Ovary (tissue), 9 donors: ENCODE data around the gene FPR1. TPM values are rescaled to one million over a fixed set of nuclear protein-coding genes. Genes with fewer than 3 reads are reported as not detected.
"Not testable (repeated sequence)": the region's sequence is repeated elsewhere in the genome, so short reads cannot be mapped to it uniquely, and the experiment has no call there.

ENCODE experiments used
- DNase-seq, 5 donors: peaks; one replicate each; pipeline ENCODE4 v3.0.0-alpha.2; 2019 to 2020
- H3K27ac ChIP-seq, 2 donors: fragments of 200-600 bp; one replicate each; pipeline versions ENCODE4 v1.5.1 to v1.8.0; 2019 to 2022
- H3K27me3 ChIP-seq: fragments of 200-600 bp; one replicate; pipeline ENCODE4 v1.8.0; 2022
- H3K36me3 ChIP-seq: fragments of 200-600 bp; sonication (generic); one replicate; pipeline ENCODE4 v1.5.1; 2019
- H3K4me1 ChIP-seq: one replicate; pipeline ENCODE4 v1.8.1; 2013; ENCODE audit warnings: mild to moderate bottlenecking, moderate library complexity; ENCODE audit not compliant: insufficient read depth
- H3K4me3 ChIP-seq: fragments of 200-600 bp; sonication (generic); one replicate; pipeline ENCODE4 v1.5.1; 2017
- H3K9me3 ChIP-seq, 2 donors: fragments of 200-600 bp in 1 of 2; sonication (generic) in 1 of 2; one replicate each; pipeline versions ENCODE4 v1.5.1 to v1.8.1; 2013 to 2019; ENCODE audit warnings: mild to moderate bottlenecking in 1 of 2, moderate library complexity in 1 of 2
- CTCF ChIP-seq, 3 donors: fragments of 450-650 bp in 2 of 3; fragments of 200-600 bp in 1 of 3; IDR thresholded peaks; one replicate each; pipeline versions ENCODE4 v1.5.1 to v1.8.0; 2016 to 2022; ENCODE audit warnings: antibody characterized with exemption in 3 of 3, mild to moderate bottlenecking in 1 of 3
- EP300 ChIP-seq: sonication (generic); formaldehyde crosslinking; IDR thresholded peaks from one replicate; pipeline ENCODE4 v1.6.1; 2017; ENCODE audit warnings: antibody characterized with exemption
- POLR2A ChIP-seq: fragments of 450-650 bp; IDR thresholded peaks from one replicate; pipeline ENCODE4 v1.6.1; 2017; ENCODE audit warnings: antibody characterized with exemption, mild to moderate bottlenecking, moderate library complexity
- WGBS, 3 donors: extraction: QIAGEN DNeasy Blood & Tissue Kit in 1 of 3; methylation state at CpG; one replicate each; pipeline versions ENCODE4 v1.1.5 to v1.1.7; 2013 to 2017; 5-methylcytosine and 5-hydroxymethylcytosine counted together
- intact Hi-C, 4 donors: fragments of 100-400 bp; cut with DNase I; formaldehyde crosslinking; loops; one replicate each; pipeline versions ENCODE4 v1.11.0 to v1.15.1; 2022 to 2023
- polyA plus RNA-seq, 2 donors: library from polyadenylated mRNA; stranded (reverse); fragments of 200-250 nt in 1 of 2; fragments of 350-450 nt in 1 of 2; fragmentation: Illumina TruSeq in 1 of 2; extraction: RNeasy Lipid Tissue Mini Kit (QIAGEN cat#74804) in 1 of 2; gene quantifications; one replicate each; pipeline ENCODE4 v1.2.3, GENCODE V29; 2013 to 2014
- total RNA-seq, 7 donors: library from RNA; depleted of rRNA in 2 of 7; stranded (reverse); fragments of >200 nt in 2 of 7; fragmentation: NEBNext Ultra II Directional in 3 of 7; extraction: Animal tissue kit (Norgen Biotek cat#: 25700) in 3 of 7; gene quantifications; one replicate each; pipeline versions ENCODE4 v1.1.0 to v1.2.4, GENCODE V29; 2016 to 2023
- donor health status: DM: no; HTN: no; CAD: no; lungs with moderate emphysema.
- donor health status: DM: no; HTN: no; CAD: no.
- donor health status: Bipolar disorder and iron deficiency.
- donor health status: DM: yes; HTN: yes; CAD: no.
- donor health status: DM: no; HTN: no; CAD: no.
- donor health status: DM: yes; HTN: yes; CAD: no.

Gene FPR1
- total and polyA plus RNA-seq, 9 donors, result 1.1 to 18.2 (median 3.6) TPM

GRCh38 chr19:51739466-51740213, 12.0 kb downstream of the FPR1 start:
- intact Hi-C loops, result no loop called here
- DNase-seq, result no peak
- WGBS, 3 donors, result 69 to 79% (median 75%) methylated on average over 13 of the region's 13 CpGs
- Histone ChIP-seq H3K4me3 (no peak overlapping the region), H3K27me3 (no peaks in the 10 kb centered on the region), H3K36me3 (no peaks in the 10 kb centered on the region), H3K4me1 (no peaks in the 10 kb centered on the region), H3K9me3 (no peaks in the 10 kb centered on the region), H3K27ac (no peak overlapping the region)
- TF ChIP-seq POLR2A, result no peak
- TF ChIP-seq EP300, result no peak
- TF ChIP-seq CTCF (IDR thresholded peaks at IDR 0.05), result no peak

GRCh38 chr19:51738523-51738922, 13.2 kb downstream of the FPR1 start:
- intact Hi-C loops, H3K27me3 ChIP-seq: not testable (repeated sequence)
- 89 to 92% (median 90%) methylated on average over 10 of the region's 10 CpGs for WGBS, 3 donors

DNA sequence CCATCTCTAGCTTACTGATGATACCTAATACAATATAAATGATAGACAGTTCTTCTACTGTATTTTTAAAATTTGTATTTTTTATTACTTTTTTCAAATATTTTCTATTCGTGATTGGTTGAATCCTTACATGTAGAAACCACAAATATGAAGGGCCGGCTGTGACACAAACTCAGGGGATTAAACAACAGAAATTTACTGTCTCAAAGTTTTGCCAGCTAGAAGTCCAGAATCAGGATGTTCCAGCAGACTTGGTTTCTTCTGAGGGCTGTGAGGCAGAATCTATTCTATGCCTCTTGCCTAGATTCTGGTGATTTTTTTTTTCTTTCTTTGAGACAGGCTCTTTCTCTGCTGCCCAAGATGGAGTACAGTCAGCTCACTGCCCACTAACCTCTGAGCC, 13.8 kb downstream of the FPR1 start:
- DNase-seq, result no peak
- H3K4me3 ChIP-seq, result no peak overlapping the region
- no peaks in the 10 kb centered on the region for H3K36me3 ChIP-seq
- 41 to 51% (median 43%) methylated on average over 2 of the region's 2 CpGs for WGBS, 3 donors
- no peak overlapping the region for H3K27ac ChIP-seq
- no peaks in the 10 kb centered on the region for H3K4me1 ChIP-seq
- intact Hi-C loops, result no loop called here
- no peaks in the 10 kb centered on the region for H3K9me3 ChIP-seq
- no peaks in the 10 kb centered on the region for H3K27me3 ChIP-seq
- TF ChIP-seq POLR2A (no peak), CTCF (IDR thresholded peaks at IDR 0.05) (no peak), EP300 (no peak)

More at GRCh38 chr19:51738523-51738922, 13.2 kb downstream of the FPR1 start:
- not testable (repeated sequence) for H3K36me3 ChIP-seq, H3K9me3 ChIP-seq, DNase-seq, H3K27ac ChIP-seq, H3K4me3 ChIP-seq, H3K4me1 ChIP-seq

DNA sequence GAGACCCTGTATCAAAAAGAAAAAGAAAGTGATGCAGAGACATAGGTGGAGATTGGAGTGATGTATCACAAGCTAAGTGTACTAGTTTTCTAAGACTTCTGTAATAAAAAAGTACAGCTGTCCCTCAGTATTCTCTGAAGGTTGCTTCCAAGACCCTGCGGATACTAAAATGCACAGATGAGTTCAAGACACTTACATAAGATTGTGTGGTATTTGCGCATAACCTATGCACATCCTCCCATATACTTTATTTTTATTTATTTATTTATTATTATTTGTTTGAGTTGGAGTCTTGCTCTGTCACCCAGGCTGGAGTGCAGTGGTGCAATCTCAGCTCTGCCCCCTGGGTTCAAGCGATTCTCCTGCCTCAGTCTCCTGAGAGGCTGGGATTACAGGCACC, 14.3 kb downstream of the FPR1 start:
- no peaks in the 10 kb centered on the region for H3K9me3 ChIP-seq
- H3K27ac ChIP-seq, result no peak overlapping the region
- TF ChIP-seq POLR2A (no peak), CTCF (IDR thresholded peaks at IDR 0.05) (no peak), EP300 (no peak)
- no peaks in the 10 kb centered on the region for H3K4me1 ChIP-seq
- 88 to 93% (median 91%) methylated on average over 3 of the region's 3 CpGs for WGBS, 3 donors
- intact Hi-C loops, result no loop called here
- H3K27me3 ChIP-seq, result no peaks in the 10 kb centered on the region
- DNase-seq, result no peak
- H3K36me3 ChIP-seq, result no peaks in the 10 kb centered on the region
- no peak overlapping the region for H3K4me3 ChIP-seq

DNA sequence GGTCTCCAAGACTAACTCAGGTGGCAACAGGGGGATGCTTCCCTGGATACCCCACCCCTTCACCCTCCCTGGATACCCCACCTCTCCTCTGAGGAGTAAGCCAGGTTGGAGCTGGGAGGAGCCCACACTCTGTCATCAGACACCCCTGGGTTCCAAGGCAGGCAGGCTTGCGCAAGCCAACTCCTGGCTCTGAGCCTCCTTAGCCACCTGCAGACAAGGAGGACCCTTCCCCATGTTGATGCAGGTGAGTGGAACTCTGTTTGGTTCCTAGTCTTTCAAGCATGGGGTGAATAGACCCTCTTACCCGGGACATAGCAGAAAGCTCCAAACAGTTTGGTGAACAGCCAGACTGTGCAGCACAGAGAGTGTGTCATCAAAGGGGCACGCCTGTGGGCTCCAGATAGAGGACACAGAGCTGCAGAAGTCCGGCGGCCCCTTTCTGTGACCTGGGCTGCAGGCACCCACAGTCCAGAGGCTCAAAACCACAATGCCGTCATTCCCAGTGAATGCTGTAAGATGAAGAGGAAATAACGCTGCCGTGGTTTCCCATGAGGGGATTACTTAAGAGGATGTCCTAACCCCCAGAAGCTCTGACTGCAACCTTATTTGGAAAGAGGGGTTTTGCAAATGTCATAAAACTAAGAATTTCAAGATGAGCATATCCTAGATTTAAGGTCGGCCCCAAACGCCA, 15.8 kb downstream of the FPR1 start:
- intact Hi-C loops, result no loop called here
- TF ChIP-seq CTCF (IDR thresholded peaks at IDR 0.05) (no peak), POLR2A (no peak), EP300 (no peak)
- no peaks in the 10 kb centered on the region for H3K9me3 ChIP-seq
- H3K4me1 ChIP-seq, result no peaks in the 10 kb centered on the region
- H3K27me3 ChIP-seq, result no peaks in the 10 kb centered on the region
- no peak overlapping the region for H3K4me3 ChIP-seq
- DNase-seq, result no peak
- H3K36me3 ChIP-seq, result no peaks in the 10 kb centered on the region
- H3K27ac ChIP-seq, result no peak overlapping the region
- 72 to 78% (median 76%) methylated on average over 10 of the region's 10 CpGs for WGBS, 3 donors
